ENCODE results near the gene RASL11A.
"Not testable (repeated sequence)": the region's sequence is repeated elsewhere in the genome, so short reads cannot be mapped to it uniquely, and the experiment has no call there.

Gene RASL11A

GRCh38 chr13:27300941-27301586 lies 30.4 kb downstream of the RASL11A start:
- no peak for DNase-seq (ENCODE audit: low spot score)

- no peak for DNase-seq (ENCODE audit: low spot score)
Observed at GRCh38 chr13:27302643-27303262, 32.1 kb downstream of the RASL11A start.

- no peak for DNase-seq (ENCODE audit: low spot score)
Observed at GRCh38 chr13:27304099-27304498, 33.5 kb downstream of the RASL11A start.

- DNase-seq (ENCODE audit: low spot score), result no peak
Observed at GRCh38 chr13:27304611-27305010, 34.0 kb downstream of the RASL11A start.

GRCh38 chr13:27306364-27306763 lies 35.7 kb downstream of the RASL11A start:
- DNase-seq (ENCODE audit: low spot score), result no peak

GRCh38 chr13:27308941-27309340 lies 38.3 kb downstream of the RASL11A start:
- no peak for DNase-seq (ENCODE audit: low spot score)

GRCh38 chr13:27309401-27309958 lies 38.9 kb downstream of the RASL11A start:
- no peak for DNase-seq (ENCODE audit: low spot score)

GRCh38 chr13:27309967-27310598 lies 39.5 kb downstream of the RASL11A start:
- no peak for DNase-seq (ENCODE audit: low spot score)

GRCh38 chr13:27310946-27311345 lies 40.3 kb downstream of the RASL11A start:
- peak; percentile 45 for DNase-seq (ENCODE audit: low spot score)

- no peak for DNase-seq (ENCODE audit: low spot score)
Observed at GRCh38 chr13:27311518-27312210, 41.0 kb downstream of the RASL11A start.

GRCh38 chr13:27313770-27314169 lies 43.1 kb downstream of the RASL11A start:
- DNase-seq (ENCODE audit: low spot score), result no peak

- no peak for DNase-seq (ENCODE audit: low spot score)
Observed at GRCh38 chr13:27319404-27319803, 48.8 kb downstream of the RASL11A start.

- DNase-seq (ENCODE audit: low spot score), result no peak
Observed at GRCh38 chr13:27321468-27322431, 51.1 kb downstream of the RASL11A start.

GRCh38 chr13:27322443-27322842 lies 51.8 kb downstream of the RASL11A start:
- DNase-seq (ENCODE audit: low spot score), result not testable (repeated sequence)
